Fibroblast of mammary gland (primary cell): ENCODE results near the gene BMERB1.
A peak's percentile ranks its signal among the peaks of the same experiment; 100 is the strongest.
"Not testable (repeated sequence)": the region's sequence is repeated elsewhere in the genome, so short reads cannot be mapped to it uniquely, and the experiment has no call there.

ENCODE experiments used
- DNase-seq: peaks from one replicate; pipeline ENCODE4 v3.0.0-alpha.2; 2010; ENCODE audit warnings: low read depth
- H3K4me3 ChIP-seq: 2 replicates; pipeline ENCODE4 v1.5.1; 2011; ENCODE audit warnings: low read depth, mild to moderate bottlenecking, low read length, moderate library complexity; ENCODE audit not compliant: control insufficient read depth
- CTCF ChIP-seq: conservative IDR thresholded peaks from 2 replicates; pipeline ENCODE4 v1.5.1; 2011; ENCODE audit warnings: low read depth, low read length, inconsistent platforms; ENCODE audit not compliant: control insufficient read depth, insufficient read depth

BMERB1 gene

GRCh38 chr16:15604460-15605440, 170.4 kb downstream of the BMERB1 start:
- no peak overlapping the region for H3K4me3 ChIP-seq
- no peak for TF ChIP-seq CTCF
- no peak for DNase-seq

GRCh38 chr16:15605839-15606517, 171.6 kb downstream of the BMERB1 start:
- no peak overlapping the region for H3K4me3 ChIP-seq
- TF ChIP-seq CTCF = no peak

DNA sequence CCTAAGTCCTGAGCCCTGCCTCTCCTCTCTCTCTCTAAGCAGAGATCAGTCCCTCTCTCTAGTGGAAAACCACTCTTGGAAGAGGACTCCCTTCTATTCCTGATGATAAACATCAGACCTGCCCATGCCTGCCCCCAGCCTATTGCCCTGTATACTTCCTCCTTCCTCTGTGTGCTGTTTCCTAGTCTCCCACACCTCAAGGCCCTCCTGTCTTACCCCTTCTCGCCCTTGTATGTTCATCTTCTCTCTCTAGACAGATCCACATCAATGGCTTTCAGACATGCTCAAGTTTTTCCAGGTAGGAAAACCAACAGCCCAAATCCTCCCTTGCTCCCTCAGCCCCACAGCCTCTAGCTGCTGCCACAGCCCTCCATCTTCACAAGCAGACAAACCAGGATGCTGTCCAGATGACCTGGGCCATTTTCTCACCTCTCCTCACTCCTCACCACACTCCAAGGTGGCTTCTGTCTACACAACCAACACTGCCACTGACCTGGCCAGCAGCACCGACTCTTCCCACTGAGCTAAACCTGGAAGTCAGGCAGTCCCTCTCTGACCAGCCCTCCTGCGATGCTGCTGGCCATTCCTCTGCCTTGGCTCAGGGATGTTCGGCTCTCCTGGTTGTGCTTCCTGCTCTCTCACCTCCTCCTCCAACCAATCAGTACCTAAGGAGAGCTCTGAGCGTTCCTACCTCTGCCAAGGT, 172.3 kb downstream of the BMERB1 start:
- TF ChIP-seq CTCF = no peak
- DNase-seq = no peak
- H3K4me3 ChIP-seq = no peak overlapping the region

More at GRCh38 chr16:15605839-15606517, 171.6 kb downstream of the BMERB1 start:
- no peak for DNase-seq

GRCh38 chr16:15607221-15607699, 172.9 kb downstream of the BMERB1 start:
- DNase-seq, H3K4me3 ChIP-seq: not testable (repeated sequence)

GRCh38 chr16:15607700-15608396, 173.5 kb downstream of the BMERB1 start:
- no peak for TF ChIP-seq CTCF
- no peak overlapping the region for H3K4me3 ChIP-seq
- DNase-seq = peak; percentile 88

- no peak for TF ChIP-seq CTCF
- H3K4me3 ChIP-seq = no peak overlapping the region
- peak; percentile 14 for DNase-seq
Measured at GRCh38 chr16:15608398-15609285, 174.3 kb downstream of the BMERB1 start.
